ENCODE results near the gene C19orf33.

GRCh38 chr19:38315657-38316476 lies 11.8 kb downstream of the C19orf33 start, which contains the start of gene YIF1B:
- TF ChIP-seq CTCF (conservative IDR thresholded peaks at IDR 0.05; ENCODE audit: low read length) (no peak), EZH2phosphoT487 (IDR thresholded peaks at IDR 0.05; ENCODE audit: borderline replicate concordance, low read depth, low read length) (no peak)
